OCI-LY1 (cell line): ENCODE results near the gene STX3.

ENCODE experiments used
- EZH2 ChIP-seq: fragments of 200-600 bp; sonication (generic), shearing (Covaris generic); IDR thresholded peaks from 2 replicates; pipeline ENCODE4 v1.8.0; 2017; ENCODE audit warnings: borderline replicate concordance, mixed run types, mild to moderate bottlenecking, antibody characterized with exemption, low read length, moderate library complexity, mixed read lengths
- TF ChIP-seq, protein P1 (sequence below): fragments of 200-600 bp; sonication (generic), shearing (Covaris generic); IDR thresholded peaks from 2 replicates; pipeline ENCODE4 v1.5.1; 2017; ENCODE audit warnings: mild to moderate bottlenecking, antibody characterized with exemption, low read length, moderate library complexity, mixed read lengths

DNA sequence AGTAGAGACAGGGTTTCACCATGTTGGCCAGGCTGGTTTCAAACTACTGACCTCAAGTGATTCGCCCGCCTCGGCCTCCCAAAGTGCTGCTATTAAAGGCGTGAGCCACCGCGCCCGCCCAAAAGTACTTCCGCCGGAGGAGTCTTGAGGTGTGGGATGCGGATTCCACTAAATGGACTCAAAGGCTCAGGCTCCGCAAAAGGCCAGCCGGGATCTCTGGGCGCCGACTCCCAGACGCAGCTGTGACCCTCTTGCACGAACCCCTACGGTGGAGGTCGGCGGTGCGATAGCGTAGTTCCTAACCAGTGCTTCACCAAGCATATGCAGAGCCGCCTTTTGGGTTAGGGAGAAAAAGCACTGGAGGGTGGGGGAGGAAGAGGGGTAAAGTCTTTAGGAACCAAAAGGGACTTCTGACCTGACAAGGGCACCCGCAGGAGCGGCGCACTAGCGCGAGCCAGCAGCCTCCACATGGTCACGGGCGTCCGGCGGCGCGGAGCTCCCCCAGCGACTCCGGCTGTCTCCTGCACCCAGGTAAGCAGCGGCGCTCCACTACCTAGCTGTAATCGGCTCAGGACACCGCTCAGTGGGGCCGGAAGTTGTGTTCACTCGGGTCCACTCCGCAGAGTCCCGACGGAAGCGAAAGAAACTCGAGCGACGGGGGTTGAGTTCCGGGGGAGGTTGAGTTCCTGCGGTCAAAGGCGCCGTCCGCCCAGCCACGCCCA lies 55.2 kb downstream of the STX3 start, which contains the start of gene MRPL16:
- TF ChIP-seq, protein P1, sequence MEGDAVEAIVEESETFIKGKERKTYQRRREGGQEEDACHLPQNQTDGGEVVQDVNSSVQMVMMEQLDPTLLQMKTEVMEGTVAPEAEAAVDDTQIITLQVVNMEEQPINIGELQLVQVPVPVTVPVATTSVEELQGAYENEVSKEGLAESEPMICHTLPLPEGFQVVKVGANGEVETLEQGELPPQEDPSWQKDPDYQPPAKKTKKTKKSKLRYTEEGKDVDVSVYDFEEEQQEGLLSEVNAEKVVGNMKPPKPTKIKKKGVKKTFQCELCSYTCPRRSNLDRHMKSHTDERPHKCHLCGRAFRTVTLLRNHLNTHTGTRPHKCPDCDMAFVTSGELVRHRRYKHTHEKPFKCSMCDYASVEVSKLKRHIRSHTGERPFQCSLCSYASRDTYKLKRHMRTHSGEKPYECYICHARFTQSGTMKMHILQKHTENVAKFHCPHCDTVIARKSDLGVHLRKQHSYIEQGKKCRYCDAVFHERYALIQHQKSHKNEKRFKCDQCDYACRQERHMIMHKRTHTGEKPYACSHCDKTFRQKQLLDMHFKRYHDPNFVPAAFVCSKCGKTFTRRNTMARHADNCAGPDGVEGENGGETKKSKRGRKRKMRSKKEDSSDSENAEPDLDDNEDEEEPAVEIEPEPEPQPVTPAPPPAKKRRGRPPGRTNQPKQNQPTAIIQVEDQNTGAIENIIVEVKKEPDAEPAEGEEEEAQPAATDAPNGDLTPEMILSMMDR, result peak; percentile 40; the same call in 1 of the 2 replicates
- TF ChIP-seq EZH2, result no peak
